Neuronal stem cell (in vitro differentiated cells): ENCODE results near the gene ITGA8.

ENCODE experiments used
- DNase-seq: peaks from one replicate; pipeline ENCODE4 v3.0.0-alpha.2; 2013; ENCODE audit warnings: low spot score
- H2AFZ ChIP-seq: one replicate; pipeline ENCODE4 v1.6.1; 2013; ENCODE audit warnings: mild to moderate bottlenecking, low read length, inconsistent platforms
- H2AK5ac ChIP-seq: 2 replicates; pipeline ENCODE4 v1.6.1; 2013; ENCODE audit warnings: low read depth, mild to moderate bottlenecking, inconsistent platforms, low read length, moderate library complexity, mixed read lengths
- H2BK120ac ChIP-seq: 2 replicates; pipeline ENCODE4 v1.6.1; 2013; ENCODE audit warnings: low read depth, mild to moderate bottlenecking, inconsistent platforms, low read length, moderate library complexity, mixed read lengths
- H2BK12ac ChIP-seq: one replicate; pipeline ENCODE4 v1.6.1; 2013; ENCODE audit warnings: low read length, inconsistent platforms
- H2BK15ac ChIP-seq: 2 replicates; pipeline ENCODE4 v1.6.1; 2013; ENCODE audit warnings: mild to moderate bottlenecking, low read length, inconsistent platforms, mixed read lengths
- H2BK5ac ChIP-seq: one replicate; pipeline ENCODE4 v1.6.1; 2013; ENCODE audit warnings: inconsistent platforms, mild to moderate bottlenecking, low read length, moderate library complexity
- H3K14ac ChIP-seq: one replicate; pipeline ENCODE4 v1.6.1; 2013; ENCODE audit warnings: low read length, inconsistent platforms
- H3K18ac ChIP-seq: 2 replicates; pipeline ENCODE4 v1.6.1; 2013; ENCODE audit warnings: low read length, inconsistent platforms
- H3K23ac ChIP-seq: 2 replicates; pipeline ENCODE4 v1.6.1; 2013; ENCODE audit warnings: low read depth, mild to moderate bottlenecking, mixed read lengths, low read length, inconsistent platforms; ENCODE audit not compliant: poor library complexity
- H3K27ac ChIP-seq: replicated peaks from 3 replicates; pipeline ENCODE4 v1.5.1; 2013; ENCODE audit warnings: low read length, inconsistent platforms
- H3K27me3 ChIP-seq, 3 experiments: 2 replicates each; pipeline ENCODE4 v1.6.1; 2013; ENCODE audit warnings: low read length in 3 of 3, mild to moderate bottlenecking in 2 of 3, inconsistent platforms in 1 of 3, low read depth in 1 of 3, mixed read lengths in 1 of 3, moderate library complexity in 1 of 3; ENCODE audit not compliant: control insufficient read depth in 3 of 3, insufficient read depth in 3 of 3
- H3K36me3 ChIP-seq, 2 donors: replicated peaks in 1 of 2; 2 replicates each; pipeline ENCODE4 v1.6.1; 2013; ENCODE audit warnings: low read length in 2 of 2; ENCODE audit not compliant: control insufficient read depth in 2 of 2, insufficient read depth in 2 of 2
- H3K4ac ChIP-seq: 2 replicates; pipeline ENCODE4 v1.6.1; 2013; ENCODE audit warnings: inconsistent platforms, mild to moderate bottlenecking, low read length, moderate library complexity
- H3K4me1 ChIP-seq, 2 donors: 1 replicate in 1 of 2; 2 replicates in 1 of 2; pipeline ENCODE4 v1.6.1; 2013; ENCODE audit warnings: low read length in 2 of 2, low read depth in 1 of 2; ENCODE audit not compliant: control insufficient read depth in 2 of 2, insufficient read depth in 1 of 2
- H3K4me2 ChIP-seq: one replicate; pipeline ENCODE4 v1.6.1; 2013; ENCODE audit warnings: mild to moderate bottlenecking, low read length, inconsistent platforms; ENCODE audit not compliant: insufficient read depth, poor library complexity, severe bottlenecking
- H3K4me3 ChIP-seq, 2 donors: 2 replicates each; pipeline ENCODE4 v1.5.1; 2013; ENCODE audit warnings: low read length in 2 of 2, mild to moderate bottlenecking in 2 of 2, inconsistent platforms in 1 of 2, moderate library complexity in 1 of 2
- H3K79me1 ChIP-seq: one replicate; pipeline ENCODE4 v1.6.1; 2013; ENCODE audit warnings: low read depth, mild to moderate bottlenecking, inconsistent platforms, low read length, moderate library complexity
- H3K9ac ChIP-seq: one replicate; pipeline ENCODE4 v1.6.1; 2013; ENCODE audit warnings: mild to moderate bottlenecking, low read depth, low read length, inconsistent platforms; ENCODE audit not compliant: poor library complexity
- H3K9me3 ChIP-seq, 2 donors: replicated peaks in 1 of 2; 2 replicates each; pipeline versions ENCODE3 to v1.6.1; 2013; ENCODE audit warnings: low read length in 2 of 2, mild to moderate bottlenecking in 2 of 2, inconsistent platforms in 1 of 2, low read depth in 1 of 2, mixed read lengths in 1 of 2, moderate library complexity in 1 of 2; ENCODE audit not compliant: control insufficient read depth in 2 of 2, insufficient read depth in 1 of 2
- H4K8ac ChIP-seq: one replicate; pipeline ENCODE4 v1.6.1; 2013; ENCODE audit warnings: low read depth, mild to moderate bottlenecking, inconsistent platforms, low read length, moderate library complexity
- H4K91ac ChIP-seq: one replicate; pipeline ENCODE4 v1.6.1; 2013; ENCODE audit warnings: low read length, low read depth, mild to moderate bottlenecking, inconsistent platforms; ENCODE audit not compliant: poor library complexity
- WGBS, 2 donors: extraction: QIAGEN DNeasy Blood & Tissue Kit; methylation state at CpG; one replicate each; pipeline ENCODE4 v1.1.7; 2013; ENCODE audit warnings: missing lambda C conversion rate in 2 of 2, mixed read lengths in 1 of 2; ENCODE audit not compliant: insufficient read length in 2 of 2, insufficient replicate concordance in 1 of 2; ENCODE audit errors: extremely low coverage in 2 of 2; 5-methylcytosine and 5-hydroxymethylcytosine counted together

The ITGA8 gene

DNA sequence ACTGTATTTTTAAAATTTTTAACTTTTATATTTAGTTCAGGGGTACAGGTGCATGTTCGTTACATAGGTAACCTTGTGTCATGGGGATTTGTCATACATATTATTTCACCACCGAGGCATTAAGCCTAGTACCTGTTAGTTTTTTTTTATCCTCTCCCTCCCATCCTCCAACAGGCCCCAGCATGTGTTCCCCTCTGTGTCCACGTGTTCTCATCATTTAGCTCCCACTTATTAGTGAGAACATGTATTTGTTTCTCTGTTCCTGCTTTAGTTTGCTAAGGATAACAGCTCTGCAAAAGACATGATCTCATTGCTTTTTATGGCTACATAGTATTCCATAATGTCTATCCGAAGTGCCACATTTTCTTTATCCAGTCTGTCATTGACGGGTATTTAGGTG is 22.4 kb upstream of the ITGA8 start:
- no peak overlapping the region for H2BK5ac ChIP-seq
- no peak overlapping the region for H3K27ac ChIP-seq
- H3K9ac ChIP-seq = no peak overlapping the region
- H3K9me3 ChIP-seq = peaks cover 0 to 1% of the 10 kb centered on the region in 2 donors
- H2AK5ac ChIP-seq = no peak overlapping the region
- no peaks in the 10 kb centered on the region for H3K36me3 ChIP-seq
- no peak overlapping the region for H2BK15ac ChIP-seq
- H3K79me1 ChIP-seq = no peaks in the 10 kb centered on the region
- H3K4me1 ChIP-seq = no peaks in the 10 kb centered on the region
- DNase-seq = no peak
- no peak overlapping the region for H3K4me3 ChIP-seq
- H2BK120ac ChIP-seq = no peak overlapping the region
- H3K4ac ChIP-seq = no peak overlapping the region
- H4K91ac ChIP-seq = no peak overlapping the region
- no peak overlapping the region for H2AFZ ChIP-seq
- H3K23ac ChIP-seq = no peak overlapping the region
- no peak overlapping the region for H4K8ac ChIP-seq
- H3K14ac ChIP-seq = no peak overlapping the region
- WGBS, 2 donors = no CpG with 5 or more reads among the region's 5 CpGs
- H3K27me3 ChIP-seq = peaks cover 0 to 6% (median 0%) of the 10 kb centered on the region in 3 experiments
- no peak overlapping the region for H2BK12ac ChIP-seq
- no peak overlapping the region for H3K18ac ChIP-seq
- no peak overlapping the region for H3K4me2 ChIP-seq

DNA sequence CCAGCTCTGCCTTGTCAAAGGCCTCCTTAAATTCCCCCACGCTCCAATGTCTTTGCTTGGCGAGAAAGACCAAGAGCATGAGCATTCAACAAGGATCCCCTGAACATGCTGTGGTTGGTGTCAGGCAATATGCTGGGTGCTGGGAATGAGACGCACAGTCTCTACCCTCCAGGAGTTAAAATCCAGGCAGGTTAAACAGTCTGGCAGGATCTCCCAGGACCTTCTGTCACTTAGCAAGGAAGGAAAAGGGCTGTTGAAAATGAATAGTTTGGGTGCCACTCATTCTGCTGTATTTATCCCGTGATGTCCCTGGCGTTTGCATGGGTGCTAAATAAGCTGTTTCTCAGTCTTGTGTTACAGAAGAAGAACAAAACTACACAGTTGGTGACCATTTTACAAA is 21.9 kb upstream of the ITGA8 start:
- H4K91ac ChIP-seq = no peak overlapping the region
- H3K4me3 ChIP-seq = no peak overlapping the region
- H3K9me3 ChIP-seq = peaks cover 0 to 1% of the 10 kb centered on the region in 2 donors
- H3K4ac ChIP-seq = no peak overlapping the region
- DNase-seq = no peak
- WGBS, 2 donors = no CpG with 5 or more reads among the region's 5 CpGs
- H2AK5ac ChIP-seq = no peak overlapping the region
- H2BK120ac ChIP-seq = no peak overlapping the region
- H3K27me3 ChIP-seq = peaks cover 0 to 3% (median 0%) of the 10 kb centered on the region in 3 experiments
- H3K36me3 ChIP-seq = no peaks in the 10 kb centered on the region
- H2BK12ac ChIP-seq = no peak overlapping the region
- H3K9ac ChIP-seq = no peak overlapping the region
- no peaks in the 10 kb centered on the region for H3K79me1 ChIP-seq
- H3K23ac ChIP-seq = no peak overlapping the region
- H3K14ac ChIP-seq = no peak overlapping the region
- H3K27ac ChIP-seq = no peak overlapping the region
- H3K4me1 ChIP-seq = no peaks in the 10 kb centered on the region
- no peak overlapping the region for H2BK5ac ChIP-seq
- no peak overlapping the region for H3K18ac ChIP-seq
- H4K8ac ChIP-seq = no peak overlapping the region
- no peak overlapping the region for H3K4me2 ChIP-seq
- no peak overlapping the region for H2BK15ac ChIP-seq
- H2AFZ ChIP-seq = no peak overlapping the region

DNA sequence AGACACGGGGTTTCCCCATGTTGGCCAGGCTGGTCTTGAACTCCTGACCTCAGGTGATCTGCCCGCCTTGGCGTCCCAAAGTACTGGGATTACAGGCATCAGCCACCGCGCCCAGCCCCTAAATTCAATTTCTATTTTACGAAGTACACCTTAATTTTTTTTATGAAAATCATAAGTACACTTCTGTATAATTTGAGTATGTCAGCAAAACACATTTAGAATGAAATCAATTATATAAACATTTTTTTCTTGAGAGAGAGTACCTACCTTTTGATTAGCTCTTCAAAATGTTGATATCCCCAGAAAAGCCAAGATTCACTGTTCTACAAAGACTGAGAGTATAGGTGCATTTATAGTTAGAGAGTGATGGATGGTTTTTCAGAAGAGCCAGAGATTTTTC is 20.5 kb upstream of the ITGA8 start:
- H3K36me3 ChIP-seq = no peaks in the 10 kb centered on the region
- H2AFZ ChIP-seq = no peak overlapping the region
- H3K18ac ChIP-seq = no peak overlapping the region
- H3K23ac ChIP-seq = no peak overlapping the region
- no peak overlapping the region for H3K14ac ChIP-seq
- H3K27me3 ChIP-seq = no peaks in the 10 kb centered on the region
- no CpG with 5 or more reads among the region's 6 CpGs for whole genome bisulfite sequencing, 2 donors
- H2BK120ac ChIP-seq = no peak overlapping the region
- no peak overlapping the region for H4K8ac ChIP-seq
- no peak overlapping the region for H2BK5ac ChIP-seq
- H3K4ac ChIP-seq = no peak overlapping the region
- H3K4me2 ChIP-seq = no peak overlapping the region
- H4K91ac ChIP-seq = no peak overlapping the region
- H2BK12ac ChIP-seq = no peak overlapping the region
- H3K9ac ChIP-seq = no peak overlapping the region
- H3K79me1 ChIP-seq = no peaks in the 10 kb centered on the region
- no peak overlapping the region for H3K4me3 ChIP-seq
- H3K4me1 ChIP-seq = no peaks in the 10 kb centered on the region
- DNase-seq = no peak
- H3K27ac ChIP-seq = no peak overlapping the region
- H3K9me3 ChIP-seq = peaks cover 0 to 1% of the 10 kb centered on the region in 2 donors
- H2AK5ac ChIP-seq = no peak overlapping the region
- no peak overlapping the region for H2BK15ac ChIP-seq

DNA sequence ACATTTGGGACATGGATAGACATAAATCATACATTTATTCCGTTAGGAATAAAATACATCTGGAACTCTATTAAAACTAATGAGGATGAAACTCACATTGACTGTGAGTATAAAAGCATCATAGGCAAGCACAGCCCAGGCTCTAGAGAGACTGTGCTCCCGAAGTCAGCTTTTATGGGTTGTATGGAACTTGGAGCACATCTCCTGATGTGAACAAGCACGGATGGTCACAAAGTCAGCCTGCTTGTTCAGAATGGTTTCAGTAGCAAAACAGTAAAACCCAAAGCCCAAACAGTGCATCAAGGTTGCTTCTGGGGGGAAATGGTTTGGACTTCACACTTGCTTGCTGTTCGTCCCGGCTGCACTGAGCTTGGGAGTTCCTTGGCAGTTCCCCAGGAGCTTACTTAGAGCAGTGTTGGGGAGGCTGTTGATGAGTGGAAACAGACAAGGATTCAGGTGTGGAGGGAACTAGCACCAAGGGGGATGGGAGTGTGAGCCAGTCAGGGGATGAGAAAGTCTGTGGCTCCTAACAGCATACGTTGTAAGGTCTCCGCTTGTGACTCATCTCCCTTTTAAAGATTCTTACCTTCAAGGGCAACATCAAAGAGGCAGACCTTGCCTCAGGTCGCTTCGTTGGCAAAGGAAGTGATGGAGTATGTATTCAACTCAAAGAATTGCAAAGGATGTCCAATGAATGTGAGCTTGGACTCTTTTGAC is 19.7 kb upstream of the ITGA8 start:
- no peak overlapping the region for H4K91ac ChIP-seq
- H2AFZ ChIP-seq = no peak overlapping the region
- no peak overlapping the region for H3K4me2 ChIP-seq
- H3K36me3 ChIP-seq = no peaks in the 10 kb centered on the region
- no peaks in the 10 kb centered on the region for H3K79me1 ChIP-seq
- H2BK120ac ChIP-seq = no peak overlapping the region
- H2AK5ac ChIP-seq = no peak overlapping the region
- H2BK12ac ChIP-seq = no peak overlapping the region
- no peak overlapping the region for H3K4me3 ChIP-seq
- H3K23ac ChIP-seq = no peak overlapping the region
- WGBS, 2 donors = no CpG with 5 or more reads among the region's 9 CpGs
- no peak overlapping the region for H3K4ac ChIP-seq
- no peaks in the 10 kb centered on the region for H3K27me3 ChIP-seq
- H3K14ac ChIP-seq = no peak overlapping the region
- H2BK5ac ChIP-seq = no peak overlapping the region
- H3K9me3 ChIP-seq = peaks cover 0 to 1% of the 10 kb centered on the region in 2 donors
- H3K9ac ChIP-seq = no peak overlapping the region
- no peak overlapping the region for H3K18ac ChIP-seq
- H3K27ac ChIP-seq = no peak overlapping the region
- no peak for DNase-seq
- no peaks in the 10 kb centered on the region for H3K4me1 ChIP-seq
- no peak overlapping the region for H2BK15ac ChIP-seq
- no peak overlapping the region for H4K8ac ChIP-seq
